Body of pancreas (tissue), 4 donors: ENCODE results near the gene PROCR.

ENCODE experiments used
- POLR2A ChIP-seq, 3 donors: fragments of 450-650 bp; IDR thresholded peaks; one replicate each; pipeline ENCODE4 v1.6.1; 2016; ENCODE audit warnings: antibody characterized with exemption in 3 of 3, mild to moderate bottlenecking in 2 of 3
- TF ChIP-seq, protein P1 (sequence below), 7 experiments: fragments of 450-650 bp in 4 of 7; fragments of 200-600 bp in 3 of 7; sonication (generic) in 3 of 7; IDR thresholded peaks; one replicate each; pipeline ENCODE4 v1.5.1; 2016 to 2019; ENCODE audit warnings: antibody characterized with exemption in 7 of 7

GRCh38 chr20:35125753-35126152, 46.1 kb upstream of the PROCR start:
- TF ChIP-seq POLR2A (IDR thresholded peaks at IDR 0.05) = no peak
- TF ChIP-seq, protein P1, sequence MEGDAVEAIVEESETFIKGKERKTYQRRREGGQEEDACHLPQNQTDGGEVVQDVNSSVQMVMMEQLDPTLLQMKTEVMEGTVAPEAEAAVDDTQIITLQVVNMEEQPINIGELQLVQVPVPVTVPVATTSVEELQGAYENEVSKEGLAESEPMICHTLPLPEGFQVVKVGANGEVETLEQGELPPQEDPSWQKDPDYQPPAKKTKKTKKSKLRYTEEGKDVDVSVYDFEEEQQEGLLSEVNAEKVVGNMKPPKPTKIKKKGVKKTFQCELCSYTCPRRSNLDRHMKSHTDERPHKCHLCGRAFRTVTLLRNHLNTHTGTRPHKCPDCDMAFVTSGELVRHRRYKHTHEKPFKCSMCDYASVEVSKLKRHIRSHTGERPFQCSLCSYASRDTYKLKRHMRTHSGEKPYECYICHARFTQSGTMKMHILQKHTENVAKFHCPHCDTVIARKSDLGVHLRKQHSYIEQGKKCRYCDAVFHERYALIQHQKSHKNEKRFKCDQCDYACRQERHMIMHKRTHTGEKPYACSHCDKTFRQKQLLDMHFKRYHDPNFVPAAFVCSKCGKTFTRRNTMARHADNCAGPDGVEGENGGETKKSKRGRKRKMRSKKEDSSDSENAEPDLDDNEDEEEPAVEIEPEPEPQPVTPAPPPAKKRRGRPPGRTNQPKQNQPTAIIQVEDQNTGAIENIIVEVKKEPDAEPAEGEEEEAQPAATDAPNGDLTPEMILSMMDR (IDR thresholded peaks at IDR 0.05) = no peak
